ENCODE data around the gene TRIM17. TPM values are rescaled to one million over a fixed set of nuclear protein-coding genes. Genes with fewer than 3 reads are reported as not detected.

The TRIM17 gene
- total RNA-seq, 1 experiment from 2014 or later, result 55.5 TPM

DNA sequence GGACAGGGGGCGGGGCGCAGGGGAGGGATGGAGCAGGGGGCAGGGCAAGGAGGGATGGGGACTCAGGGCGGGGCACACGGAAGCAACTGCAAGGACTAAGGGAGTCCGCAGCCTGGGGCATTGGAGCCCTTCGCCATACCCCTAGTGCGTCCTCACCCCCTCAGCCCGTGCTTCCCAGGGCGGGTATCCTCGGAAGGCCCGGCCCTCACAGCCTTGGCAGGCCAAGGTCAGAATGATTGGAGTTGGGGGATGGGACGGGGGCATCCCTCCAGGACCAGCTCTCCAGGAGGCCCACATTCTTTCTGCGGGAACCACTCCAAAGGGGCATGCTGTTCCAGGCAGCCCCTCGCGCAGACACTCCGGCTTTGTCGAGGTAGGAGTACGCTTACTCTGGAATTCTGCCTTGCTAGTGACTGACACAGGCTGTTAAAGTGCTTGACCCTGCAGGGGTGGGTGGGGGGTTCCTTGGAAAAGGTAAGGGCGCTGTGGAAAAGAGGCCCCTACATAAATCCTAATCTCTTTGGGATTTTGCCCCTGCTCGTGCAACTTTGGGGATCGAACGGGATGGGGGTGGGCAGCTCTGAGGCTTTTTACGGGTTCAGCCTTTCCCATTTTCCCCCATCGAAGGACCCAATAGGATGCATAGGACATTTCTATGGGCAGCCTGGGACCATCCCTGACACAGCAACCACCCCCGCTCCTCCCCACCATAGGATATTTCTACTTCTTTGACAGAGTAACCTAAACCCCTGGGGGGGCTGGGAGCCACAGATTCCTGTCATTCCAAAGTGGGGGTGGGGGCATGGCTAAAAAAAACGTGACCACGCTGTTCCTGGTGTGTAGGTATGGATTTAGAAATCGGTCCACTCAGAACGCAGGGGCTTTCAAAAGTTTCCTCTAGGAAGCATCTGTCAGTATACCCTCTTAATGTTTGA, 9.3 kb downstream of the TRIM17 start:
- DNase-seq, result peak in 1 of 2 experiments; percentile 46
- TF ChIP-seq CTCF (conservative IDR thresholded peaks at IDR 0.05) (no peak), EZH2 (IDR thresholded peaks at IDR 0.05; ENCODE audit: low read depth) (no peak)
- Histone ChIP-seq H3K4me2 (peak overlapping the region; percentile 95), H3K36me3 (ENCODE audit: low read depth) (peaks cover 25% of the 10 kb centered on the region), H3K9me3 (ENCODE audit: insufficient read depth, low read depth) (no peaks in the 10 kb centered on the region), H2AFZ (peak overlapping the region; percentile 73; the same call in 1 of the 2 replicates), H3K27me3 (ENCODE audit: insufficient read depth, low read depth) (no peaks in the 10 kb centered on the region), H3K27ac (peak overlapping the region; percentile 35; the same call in 1 of the 2 replicates), H3K9me2 (ENCODE audit: insufficient read depth) (no peaks in the 10 kb centered on the region), H3K79me2 (ENCODE audit: low read depth) (peaks cover 70% of the 10 kb centered on the region), H3F3A (ENCODE audit: insufficient read depth, low read depth) (peaks cover 23% of the 10 kb centered on the region; the same call in 1 of the 2 replicates), H3K4me1 (replicated peaks; ENCODE audit: insufficient read depth) (peaks cover 45% of the 10 kb centered on the region), H4K20me1 (ENCODE audit: insufficient read depth) (peaks cover 34% of the 10 kb centered on the region), H3K4me3 (peak overlapping the region; percentile 96)
- ChIA-PET CTCF (interaction anchor here (0.6 to 0.9 kb wide), 3 partner anchors 14 to 1473 kb away, joined by 3 to 4 read pairs (median 4); no protein-coding TSS in a partner anchor), POLR2A (ENCODE audit: unreplicated experiment) (interaction anchor here (0.6 to 1.0 kb wide), 5 partner anchors 8 to 91 kb away, joined by 5 to 26 read pairs (median 18); no protein-coding TSS in a partner anchor)
- intact Hi-C loops (cut with micrococcal nuclease; ENCODE audit: unreplicated experiment), result loop anchor here (1.0 to 5.0 kb wide), 6 partner anchors 9 to 277 kb away; partner anchors contain the start of genes RNF187 and TRIM17
- TSS peak; percentile 60 for BruUV-seq (replicated peaks)

- Histone ChIP-seq H4K20me1 (ENCODE audit: insufficient read depth) (peaks cover 48% of the 10 kb centered on the region), H3K4me1 (replicated peaks; ENCODE audit: insufficient read depth) (peaks cover 45% of the 10 kb centered on the region), H3K4me2 (peak overlapping the region; percentile 95), H3F3A (ENCODE audit: insufficient read depth, low read depth) (peaks cover 12% of the 10 kb centered on the region; the same call in 1 of the 2 replicates), H3K27me3 (ENCODE audit: insufficient read depth, low read depth) (no peaks in the 10 kb centered on the region), H3K4me3 (peak overlapping the region; percentile 95), H3K36me3 (ENCODE audit: low read depth) (peaks cover 26% of the 10 kb centered on the region), H3K79me2 (ENCODE audit: low read depth) (peaks cover 85% of the 10 kb centered on the region), H3K9me3 (ENCODE audit: insufficient read depth, low read depth) (no peaks in the 10 kb centered on the region), H3K9me2 (ENCODE audit: insufficient read depth) (no peaks in the 10 kb centered on the region), H3K27ac (peak overlapping the region; percentile 77), H2AFZ (no peak overlapping the region)
- intact Hi-C loops (cut with micrococcal nuclease; ENCODE audit: unreplicated experiment), result loop anchor here (2.0 to 5.0 kb wide), 4 partner anchors 27 to 275 kb away; partner anchors contain the start of gene RNF187
- TF ChIP-seq EZH2 (IDR thresholded peaks at IDR 0.05; ENCODE audit: low read depth), result no peak
- TF ChIP-seq CTCF (conservative IDR thresholded peaks at IDR 0.05), result no peak
- no TSS peak for BruUV-seq (replicated peaks)
- no peak for DNase-seq
- ChIA-PET CTCF (no interaction called here), POLR2A (ENCODE audit: unreplicated experiment) (interaction anchor here (0.5 to 0.8 kb wide), 3 partner anchors 46 to 80 kb away, joined by 4 to 7 read pairs (median 4); a partner anchor contains a TSS)
These were observed 10.8 kb downstream of the TRIM17 start for GRCh38 chr1:228405979-228406228.

- Histone ChIP-seq H3K4me1 (replicated peaks; ENCODE audit: insufficient read depth) (peaks cover 45% of the 10 kb centered on the region), H3F3A (ENCODE audit: insufficient read depth, low read depth) (peaks cover 12% of the 10 kb centered on the region; the same call in 1 of the 2 replicates), H3K4me2 (peak overlapping the region; percentile 95), H3K9me3 (ENCODE audit: insufficient read depth, low read depth) (no peaks in the 10 kb centered on the region), H3K4me3 (peak overlapping the region; percentile 95), H3K36me3 (ENCODE audit: low read depth) (peaks cover 26% of the 10 kb centered on the region), H2AFZ (no peak overlapping the region), H3K27ac (0 out of 2 replicates have a peak overlapping the region, but pooled peaks have one; percentile 17), H3K79me2 (ENCODE audit: low read depth) (peaks cover 90% of the 10 kb centered on the region), H3K9me2 (ENCODE audit: insufficient read depth) (no peaks in the 10 kb centered on the region), H3K27me3 (ENCODE audit: insufficient read depth, low read depth) (no peaks in the 10 kb centered on the region), H4K20me1 (ENCODE audit: insufficient read depth) (peaks cover 52% of the 10 kb centered on the region)
- intact Hi-C loops (cut with micrococcal nuclease; ENCODE audit: unreplicated experiment), result loop anchor here (5.0 kb wide), 1 partner anchor 97 kb away; no protein-coding TSS in a partner anchor
- no TSS peak for BruUV-seq (replicated peaks)
- ChIA-PET CTCF (no interaction called here), POLR2A (ENCODE audit: unreplicated experiment) (interaction anchor here (0.5 to 0.8 kb wide), 6 partner anchors 23 to 239 kb away, joined by 3 to 7 read pairs (median 4); a partner anchor contains a TSS)
- no peak for TF ChIP-seq CTCF (conservative IDR thresholded peaks at IDR 0.05)
- TF ChIP-seq EZH2 (IDR thresholded peaks at IDR 0.05; ENCODE audit: low read depth), result no peak
- DNase-seq, result no peak
These were observed 11.3 kb downstream of the TRIM17 start for GRCh38 chr1:228405200-228405978.
